B cell (primary cell): ENCODE data around the gene BTRC. TPM values are rescaled to one million over a fixed set of nuclear protein-coding genes. Genes with fewer than 3 reads are reported as not detected.

ENCODE experiments used
- ATAC-seq: fragments of 200-7000 bp; cut with Tn5 transposase; one replicate; pipeline ENCODE4 v1.10.0; 2021; ENCODE audit warnings: low read depth, mild to moderate bottlenecking, moderate number of reproducible peaks, moderate library complexity
- CTCF ChIA-PET: fragments of 350-600 bp; sonication (Branson Sonifier 250); formaldehyde crosslinking; loops from one replicate; lab custom pipeline; 2021; ENCODE audit warnings: antibody characterized with exemption, inconsistent platforms; lab: Charles Lee
- POLR2A ChIA-PET: fragments of 350-600 bp; sonication (Branson Sonifier 250); formaldehyde crosslinking; loops from one replicate; lab custom pipeline; 2021; ENCODE audit warnings: antibody characterized with exemption; lab: Charles Lee
- DNase-seq: peaks from one replicate; pipeline ENCODE4 v3.0.0; 2013
- H2AFZ ChIP-seq: 2 replicates; pipeline ENCODE4 v1.6.1; 2012; ENCODE audit warnings: mild to moderate bottlenecking, low read depth, low read length; ENCODE audit not compliant: insufficient read depth, poor library complexity, severe bottlenecking
- H3K27ac ChIP-seq, 2 donors: 1 replicate in 1 of 2; 2 replicates in 1 of 2; pipeline ENCODE4 v1.5.1; 2012 to 2013; ENCODE audit warnings: low read length in 2 of 2, mild to moderate bottlenecking in 2 of 2, moderate library complexity in 1 of 2
- H3K27me3 ChIP-seq, 4 experiments: fragments of 200-600 bp in 1 of 4; sonication (generic) in 1 of 4; replicated peaks in 1 of 4; 1 replicate in 2 of 4; 2 replicates in 2 of 4; pipeline versions ENCODE4 v1.6.1 to v1.7.0; 2013 to 2016; ENCODE audit warnings: low read length in 3 of 4, mild to moderate bottlenecking in 2 of 4, mixed read lengths in 1 of 4, moderate library complexity in 1 of 4; ENCODE audit not compliant: insufficient read depth in 4 of 4, control insufficient read depth in 3 of 4; ENCODE audit errors: control extremely low read depth in 1 of 4
- H3K36me3 ChIP-seq, 2 experiments: replicated peaks in 1 of 2; 1 replicate in 1 of 2; 2 replicates in 1 of 2; pipeline versions ENCODE4 v1.6.1 to v1.7.1; 2013; ENCODE audit warnings: low read length in 1 of 2; ENCODE audit not compliant: insufficient read depth in 2 of 2, control insufficient read depth in 1 of 2; ENCODE audit errors: control extremely low read depth in 1 of 2, extremely low read depth in 1 of 2
- H3K4me1 ChIP-seq, 2 donors: fragments of 200-600 bp in 1 of 2; sonication (generic) in 1 of 2; 1 replicate in 1 of 2; 2 replicates in 1 of 2; pipeline versions ENCODE4 v1.5.1 to v1.6.1; 2013 to 2017; ENCODE audit warnings: low read length in 2 of 2; ENCODE audit not compliant: control insufficient read depth in 2 of 2, insufficient read depth in 2 of 2
- H3K4me2 ChIP-seq: replicated peaks from 2 replicates; pipeline ENCODE3; 2012; ENCODE audit warnings: mild to moderate bottlenecking, low read depth, low read length; ENCODE audit not compliant: poor library complexity, severe bottlenecking
- H3K4me3 ChIP-seq, 5 experiments: fragments of 200-600 bp in 1 of 5; sonication (generic) in 1 of 5; 1 replicate in 3 of 5; 2 replicates in 2 of 5; pipeline versions ENCODE4 v1.5.1 to v1.7.0; 2011 to 2016; ENCODE audit warnings: low read length in 4 of 5, mild to moderate bottlenecking in 4 of 5, low read depth in 2 of 5, control low read depth in 1 of 5, moderate library complexity in 1 of 5; ENCODE audit not compliant: insufficient read depth in 1 of 5; ENCODE audit errors: control extremely low read depth in 1 of 5, extremely low read depth in 1 of 5
- H3K79me2 ChIP-seq: fragments of 200-600 bp; sonication (generic); one replicate; pipeline ENCODE4 v1.6.0; 2016; ENCODE audit warnings: low read length; ENCODE audit not compliant: control insufficient read depth, insufficient read depth
- H3K9ac ChIP-seq: fragments of 200-600 bp; sonication (generic); 2 replicates; pipeline ENCODE4 v1.6.1; 2017; ENCODE audit warnings: mild to moderate bottlenecking, low read length, moderate library complexity
- H3K9me3 ChIP-seq, 3 donors: one replicate each; pipeline versions ENCODE4 v1.6.1 to v1.7.1; 2013; ENCODE audit warnings: low read length in 2 of 3; ENCODE audit not compliant: control insufficient read depth in 2 of 3, insufficient read depth in 1 of 3; ENCODE audit errors: control extremely low read depth in 1 of 3
- H4K20me1 ChIP-seq: 2 replicates; pipeline ENCODE4 v1.6.0; 2012; ENCODE audit warnings: mild to moderate bottlenecking, low read length; ENCODE audit not compliant: insufficient read depth, control insufficient read depth, poor library complexity, severe bottlenecking
- H3K27ac Mint-ChIP-seq: one replicate; pipeline ENCODE4 v1.8.0; 2021; ENCODE audit warnings: mixed read lengths
- H3K27me3 Mint-ChIP-seq: one replicate; pipeline ENCODE4 v1.8.0; 2021; ENCODE audit warnings: mixed read lengths
- H3K4me1 Mint-ChIP-seq: one replicate; pipeline ENCODE4 v1.8.0; 2021; ENCODE audit warnings: mixed read lengths
- H3K4me3 Mint-ChIP-seq: one replicate; pipeline ENCODE4 v1.8.0; 2021; ENCODE audit warnings: mixed read lengths
- H3K9me3 Mint-ChIP-seq: one replicate; pipeline ENCODE4 v1.8.0; 2022; ENCODE audit warnings: mixed read lengths; ENCODE audit not compliant: insufficient read depth
- CTCF ChIP-seq: fragments of 200-600 bp; IDR thresholded peaks from one replicate; pipeline ENCODE4 v1.8.0; 2022; ENCODE audit warnings: antibody characterized with exemption, mild to moderate bottlenecking
- EZH2 ChIP-seq: IDR thresholded peaks from 2 replicates; pipeline ENCODE4 v1.6.1; 2012; ENCODE audit warnings: borderline replicate concordance, low read depth, mild to moderate bottlenecking, moderate library complexity, low read length; ENCODE audit not compliant: insufficient read depth, poor library complexity, severe bottlenecking
- WGBS: methylation state at CpG from one replicate; pipeline ENCODE4 v1.1.5; 2013; ENCODE audit warnings: missing lambda C conversion rate; ENCODE audit not compliant: insufficient coverage; 5-methylcytosine and 5-hydroxymethylcytosine counted together
- intact Hi-C: fragments of 100-400 bp; cut with micrococcal nuclease; formaldehyde crosslinking; loops from one replicate; pipeline ENCODE4 v1.10.0; 2022
- polyA plus RNA-seq: library from polyadenylated mRNA; depleted of rRNA; stranded (reverse); fragments of >200 nt; gene quantifications from 2 replicates; pipeline ENCODE4 v1.2.3, GENCODE V29; 2012
- total RNA-seq, 2 donors: library from RNA; stranded (reverse); fragments of 120-200 nt in 1 of 2; gene quantifications; 1 replicate in 1 of 2; 2 replicates in 1 of 2; pipeline versions ENCODE4 v1.2.3 to v1.2.4, GENCODE V29; 2013 to 2022

BTRC gene
- total and polyA plus RNA-seq, 2 donors (not counting 1 experiment from before 2014, with no cell fraction given): 4.3 to 21.9 TPM

DNA sequence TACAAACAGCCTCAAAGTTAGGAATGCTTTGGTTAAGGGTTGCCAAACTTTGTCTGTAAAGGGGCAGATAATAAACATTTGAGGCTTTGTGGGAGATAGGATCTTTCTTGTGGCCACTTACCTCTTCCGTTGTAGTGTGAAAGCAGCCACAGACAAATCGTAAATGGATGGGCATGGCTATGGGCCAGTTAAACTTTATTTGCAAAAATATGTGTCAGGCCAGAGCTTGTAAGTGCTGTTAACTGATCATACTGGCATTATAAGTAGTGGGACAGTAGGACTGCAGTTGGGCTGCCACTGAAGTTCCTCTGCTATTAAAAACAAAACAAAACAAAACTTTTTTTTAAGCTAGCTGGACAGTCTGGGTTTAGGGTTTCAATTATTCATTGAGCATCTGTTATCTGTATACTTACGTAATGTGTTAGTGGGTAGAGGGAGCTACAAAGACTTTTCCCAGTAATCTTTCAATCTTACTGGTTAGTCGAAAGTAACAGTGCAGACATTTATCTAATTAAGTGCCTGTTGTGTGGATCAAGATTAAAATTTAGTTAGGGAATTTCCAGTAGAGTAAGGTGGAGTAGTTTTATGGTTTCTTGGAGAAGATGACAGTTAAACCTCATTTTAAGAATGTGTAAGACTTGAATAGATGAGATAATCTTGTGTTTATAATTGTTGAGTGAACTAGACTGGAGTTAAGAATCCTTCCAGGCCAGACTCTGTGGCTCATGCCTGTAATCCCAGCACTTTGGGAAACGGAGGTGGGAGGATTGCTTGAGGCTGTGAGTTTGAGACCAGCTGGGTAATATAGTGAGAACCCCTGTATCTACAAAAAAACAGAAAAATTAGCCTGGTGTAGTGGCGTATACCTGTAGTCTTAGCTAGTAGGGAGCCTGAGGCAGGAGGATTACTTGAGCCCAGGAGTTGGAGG lies 100.1 kb downstream of the BTRC start:
- Histone ChIP-seq H3K4me1 (peaks cover 8 to 15% of the 10 kb centered on the region in 2 donors), H3K79me2 (peaks cover 6% of the 10 kb centered on the region), H3K9ac (no peak overlapping the region), H3K4me3 (no peak overlapping the region), H4K20me1 (peaks cover 8% of the 10 kb centered on the region), H3K4me2 (no peak overlapping the region), H3K36me3 (no peaks in the 10 kb centered on the region), H3K27ac (no peak overlapping the region), H3K27me3 (no peaks in the 10 kb centered on the region), H2AFZ (no peak overlapping the region), H3K9me3 (no peaks in the 10 kb centered on the region)
- DNase-seq (no peak), ATAC-seq (no peak)
- 28% methylated on average over 2 of the region's 6 CpGs for WGBS
- POLR2A ChIA-PET: no interaction called here
- Mint-ChIP-seq H3K9me3 (no peaks in the 10 kb centered on the region), H3K4me3 (no peak overlapping the region), H3K4me1 (peaks cover 21% of the 10 kb centered on the region), H3K27me3 (no peaks in the 10 kb centered on the region), H3K27ac (no peak overlapping the region)
- TF ChIP-seq EZH2: no peak
- no peak for TF ChIP-seq CTCF
- CTCF ChIA-PET: interaction anchor here (2.3 to 4.2 kb wide), 2 partner anchors 10 to 13 kb away, joined by 10 to 24 read pairs; no protein-coding TSS in a partner anchor
- intact Hi-C loops: no loop called here

DNA sequence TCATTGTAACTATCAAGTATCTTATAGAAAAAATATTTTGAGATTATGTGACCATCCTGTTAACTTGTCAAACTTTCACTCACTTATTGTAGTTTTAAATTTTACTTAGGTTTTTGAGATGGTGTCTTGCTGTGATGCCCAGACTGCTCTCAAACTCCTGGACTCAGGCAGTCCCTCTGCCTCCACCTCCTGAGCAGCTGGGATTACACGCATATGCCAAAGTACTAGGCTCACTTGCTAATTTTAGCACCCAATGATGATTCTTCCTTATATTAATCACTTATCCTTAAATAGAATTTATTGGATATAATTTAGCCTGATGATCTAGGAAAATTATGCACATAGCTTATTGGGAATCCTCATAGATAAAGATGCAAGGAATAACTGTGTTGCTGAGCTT lies 104.9 kb downstream of the BTRC start:
- Histone ChIP-seq H3K27me3 (no peaks in the 10 kb centered on the region), H3K36me3 (no peaks in the 10 kb centered on the region), H3K4me2 (no peak overlapping the region), H3K9ac (no peak overlapping the region), H3K27ac (no peak overlapping the region), H3K4me1 (no peaks in the 10 kb centered on the region), H3K79me2 (peaks cover 3% of the 10 kb centered on the region), H3K4me3 (no peak overlapping the region), H4K20me1 (no peaks in the 10 kb centered on the region), H2AFZ (no peak overlapping the region), H3K9me3 (no peaks in the 10 kb centered on the region)
- Mint-ChIP-seq H3K27me3 (no peaks in the 10 kb centered on the region), H3K27ac (no peak overlapping the region), H3K9me3 (no peaks in the 10 kb centered on the region), H3K4me1 (no peaks in the 10 kb centered on the region), H3K4me3 (no peak overlapping the region)
- ATAC-seq (no peak), DNase-seq (no peak)
- WGBS: no CpG with 5 or more reads among the region's 1 CpG
- intact Hi-C loops: no loop called here
- ChIA-PET CTCF (no interaction called here), POLR2A (no interaction called here)
- TF ChIP-seq CTCF (no peak), EZH2 (no peak)
